Measurements from ENCODE around the gene SETMAR. TPM values are rescaled to one million over a fixed set of nuclear protein-coding genes. Genes with fewer than 3 reads are reported as not detected.

Gene SETMAR
- 8.8 and 9.0 TPM in 2 replicates for total RNA-seq

GRCh38 chr3:4303187-4304123, at the start of gene SETMAR:
Gene SETMAR (plus strand): TSS chr3:4303369. CDS start chr3:4303371, 2 bp downstream.

Other genes starting within 250 kb of the SETMAR start
- 49.1 and 65.2 TPM in 2 replicates for gene SUMF1, start 163.9 kb downstream of the SETMAR start, total RNA-seq
- 68.1 and 84.8 TPM in 2 replicates for gene ITPR1, start 190.0 kb downstream of the SETMAR start, total RNA-seq